SU-DHL-6 (cell line): ENCODE measurements around the gene FUT8.

Experiments
- H2AFZ ChIP-seq: fragments of 200-600 bp; sonication (generic); 2 replicates; pipeline ENCODE4 v1.6.1; 2014; ENCODE audit warnings: low read depth, mild to moderate bottlenecking, moderate library complexity, mixed read lengths, antibody characterized with exemption, low read length; ENCODE audit not compliant: severe bottlenecking
- H3F3A ChIP-seq: fragments of 200-600 bp; shearing (Covaris generic); 2 replicates; pipeline ENCODE4 v1.6.0; 2016; ENCODE audit warnings: antibody characterized with exemption, mild to moderate bottlenecking; ENCODE audit not compliant: insufficient read depth
- H3K27ac ChIP-seq: fragments of 200-600 bp; sonication (generic); 2 replicates; pipeline ENCODE4 v1.5.1; 2016; ENCODE audit warnings: low read depth, mild to moderate bottlenecking, low read length, moderate library complexity, mixed read lengths
- H3K27me3 ChIP-seq: fragments of 200-600 bp; sonication (generic), shearing (Covaris generic); 2 replicates; pipeline ENCODE4 v1.6.0; 2014; ENCODE audit warnings: mild to moderate bottlenecking, low read length
- H3K36me3 ChIP-seq: fragments of 200-600 bp; sonication (generic); 2 replicates; pipeline ENCODE4 v1.6.1; 2014; ENCODE audit warnings: mild to moderate bottlenecking, low read length, mixed read lengths
- H3K4me2 ChIP-seq: fragments of 300-600, 200-600 bp; shearing (Covaris generic), sonication (generic); 2 replicates; pipeline ENCODE4 v1.6.0; 2014; ENCODE audit warnings: low read length, low read depth, mild to moderate bottlenecking; ENCODE audit not compliant: poor library complexity, severe bottlenecking
- H3K4me3 ChIP-seq: fragments of 200-600 bp; sonication (generic); 2 replicates; pipeline ENCODE4 v1.5.1; 2014; ENCODE audit warnings: antibody characterized with exemption, low read length, mild to moderate bottlenecking, mixed read lengths; ENCODE audit not compliant: insufficient read depth, poor library complexity, severe bottlenecking
- H3K79me2 ChIP-seq: fragments of 200-600 bp; sonication (generic); 2 replicates; pipeline ENCODE4 v1.6.1; 2014; ENCODE audit warnings: mild to moderate bottlenecking, low read length, moderate library complexity; ENCODE audit not compliant: insufficient read depth
- H3K9ac ChIP-seq: fragments of 200-600 bp; sonication (generic); 2 replicates; pipeline ENCODE4 v1.7.0; 2014; ENCODE audit warnings: mild to moderate bottlenecking, low read length
- H3K9me2 ChIP-seq: fragments of 200-600 bp; sonication (generic); replicated peaks from 2 replicates; pipeline ENCODE4 v1.6.1; 2014; ENCODE audit warnings: low read length; ENCODE audit not compliant: insufficient read depth
- H3K9me3 ChIP-seq: fragments of 200-600 bp; sonication (generic); 2 replicates; pipeline ENCODE4 v1.6.1; 2014; ENCODE audit warnings: low read length, mixed read lengths; ENCODE audit not compliant: insufficient read depth
- H4K20me1 ChIP-seq: fragments of 200-600 bp; sonication (generic); 2 replicates; pipeline ENCODE4 v1.6.1; 2014; ENCODE audit warnings: low read depth, mild to moderate bottlenecking, antibody characterized with exemption, low read length, moderate library complexity, mixed read lengths
- CTCF ChIP-seq: fragments of 200-600 bp; sonication (generic); IDR thresholded peaks from one replicate; pipeline ENCODE4 v1.5.1; 2017; ENCODE audit warnings: antibody characterized with exemption, mild to moderate bottlenecking, low read length, moderate library complexity; ENCODE audit not compliant: insufficient read depth, poor library complexity, severe bottlenecking
- EZH2phosphoT487 ChIP-seq: fragments of 200-600 bp; sonication (generic), shearing (Covaris generic); conservative IDR thresholded peaks from 2 replicates; pipeline ENCODE4 v1.6.1; 2018; ENCODE audit warnings: mild to moderate bottlenecking, antibody characterized with exemption, low read length, moderate library complexity, mixed read lengths

Gene FUT8

GRCh38 chr14:65431245-65431644 lies 18.7 kb downstream of the FUT8 start:
- Histone ChIP-seq H4K20me1 (peaks cover 3% of the 10 kb centered on the region; the same call in 1 of the 2 replicates), H3K79me2 (peaks cover 96% of the 10 kb centered on the region)

DNA sequence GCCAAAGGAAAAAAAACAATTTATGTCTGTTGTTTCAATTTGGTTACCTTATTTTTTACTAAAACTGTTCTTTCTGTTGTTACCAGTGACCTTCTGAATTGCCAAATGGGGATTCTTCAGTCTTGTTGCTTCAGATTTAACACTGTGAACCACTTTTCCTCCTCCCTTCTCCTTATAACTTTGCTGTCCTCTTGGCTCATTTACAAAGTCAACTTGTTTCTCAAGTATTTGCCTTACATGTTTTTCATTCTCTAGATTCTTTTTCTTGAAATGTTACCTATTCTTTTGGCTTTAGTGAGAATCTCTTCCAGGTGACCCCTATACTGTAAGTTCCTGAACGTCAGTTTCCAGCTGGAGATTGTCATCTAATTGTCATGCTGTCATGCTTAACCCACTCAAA lies 19.4 kb downstream of the FUT8 start:
- no peak for TF ChIP-seq CTCF
- no peak for TF ChIP-seq EZH2phosphoT487
- no peaks in the 10 kb centered on the region for H3K27me3 ChIP-seq
- no peaks in the 10 kb centered on the region for H3K9me3 ChIP-seq
- peaks cover 3% of the 10 kb centered on the region; the same call in 1 of the 2 replicates for H4K20me1 ChIP-seq
- no peak overlapping the region for H3K4me3 ChIP-seq
- H3K36me3 ChIP-seq: peaks cover 21% of the 10 kb centered on the region
- H3K27ac ChIP-seq: no peak overlapping the region
- peaks cover 94% of the 10 kb centered on the region for H3K79me2 ChIP-seq
- no peak overlapping the region for H2AFZ ChIP-seq
- H3K4me2 ChIP-seq: no peak overlapping the region
- H3K9ac ChIP-seq: no peak overlapping the region
- no peaks in the 10 kb centered on the region for H3K9me2 ChIP-seq
- H3F3A ChIP-seq: 0 out of 2 replicates have a peak, but pooled peaks cover 4% of the 10 kb centered on the region

More at GRCh38 chr14:65431245-65431644, 18.7 kb downstream of the FUT8 start:
- Histone ChIP-seq H3K27me3 (no peaks in the 10 kb centered on the region), H3F3A (0 out of 2 replicates have a peak, but pooled peaks cover 4% of the 10 kb centered on the region), H3K4me3 (no peak overlapping the region), H3K9me3 (no peaks in the 10 kb centered on the region), H2AFZ (no peak overlapping the region), H3K27ac (no peak overlapping the region), H3K9ac (no peak overlapping the region), H3K36me3 (peaks cover 21% of the 10 kb centered on the region), H3K9me2 (no peaks in the 10 kb centered on the region), H3K4me2 (no peak overlapping the region)
- TF ChIP-seq CTCF (no peak), EZH2phosphoT487 (no peak)

GRCh38 chr14:65432361-65432948 lies 19.9 kb downstream of the FUT8 start:
- H3K27ac ChIP-seq: no peak overlapping the region
- H3K79me2 ChIP-seq: peaks cover 94% of the 10 kb centered on the region

More at GRCh38 chr14:65432361-65432948, 19.9 kb downstream of the FUT8 start:
- Histone ChIP-seq H3K36me3 (peaks cover 21% of the 10 kb centered on the region), H3F3A (0 out of 2 replicates have a peak, but pooled peaks cover 4% of the 10 kb centered on the region), H3K9me2 (no peaks in the 10 kb centered on the region), H3K4me3 (no peak overlapping the region), H3K27me3 (no peaks in the 10 kb centered on the region), H3K4me2 (no peak overlapping the region), H4K20me1 (peaks cover 3% of the 10 kb centered on the region; the same call in 1 of the 2 replicates), H3K9ac (no peak overlapping the region), H2AFZ (no peak overlapping the region), H3K9me3 (no peaks in the 10 kb centered on the region)
- TF ChIP-seq EZH2phosphoT487 (no peak), CTCF (no peak)
